Stimulated activated CD4-positive, alpha-beta T cell treated with anti-CD3 and anti-CD28 coated beads, Interleukin-4, amount 100 ng/mL, for 4 hours (primary cell): ENCODE results near the gene MAPKAP1.
A peak's percentile ranks its signal among the peaks of the same experiment; 100 is the strongest.

Source experiments
- DNase-seq, 2 experiments: peaks; one replicate each; pipeline ENCODE4 v3.0.0-alpha.2; 2020

The MAPKAP1 gene

GRCh38 chr9:125674981-125675973 is 31.7 kb downstream of the MAPKAP1 start:
- DNase-seq: no peak

DNA sequence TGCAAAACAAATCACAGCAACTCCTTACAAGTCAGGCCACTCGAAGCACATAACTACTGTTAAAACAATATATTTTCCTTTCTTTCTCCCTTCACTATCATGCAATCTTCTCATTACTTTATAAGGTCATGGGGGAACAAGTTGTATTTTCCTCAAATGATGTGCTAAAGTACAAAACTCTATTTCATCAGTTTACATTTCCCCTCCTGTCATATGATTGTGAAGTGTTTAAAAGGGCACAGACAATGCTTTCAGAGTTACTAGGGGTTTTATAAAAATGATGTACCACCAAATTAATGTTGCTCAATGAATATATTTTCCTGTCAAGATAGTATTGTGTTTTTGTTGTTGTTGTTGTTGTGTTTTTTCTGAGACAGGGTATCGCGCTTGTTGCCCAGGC is 34.1 kb downstream of the MAPKAP1 start:
- no peak for DNase-seq

GRCh38 chr9:125663127-125663526 is 43.9 kb downstream of the MAPKAP1 start:
- no peak for DNase-seq

DNA sequence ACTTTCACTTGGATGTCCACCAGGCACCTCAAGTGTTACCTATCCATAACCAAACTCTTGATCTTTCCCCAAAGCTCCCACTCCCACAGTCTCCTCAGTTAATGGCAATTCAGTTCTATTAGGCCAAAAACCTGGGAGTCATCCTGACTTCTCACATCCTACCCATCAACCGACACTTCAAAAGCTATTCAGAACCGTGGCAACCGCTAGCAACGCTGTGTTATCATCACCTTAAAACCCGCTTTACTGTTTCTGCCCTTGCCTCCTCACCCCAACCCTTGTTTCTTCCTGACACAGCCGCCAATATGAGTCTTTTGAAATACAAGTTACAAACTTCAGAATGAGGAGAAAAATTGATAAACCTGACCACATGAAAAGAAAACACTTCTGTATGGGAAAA is 46.5 kb downstream of the MAPKAP1 start:
- no peak for DNase-seq

GRCh38 chr9:125659954-125660353 is 47.1 kb downstream of the MAPKAP1 start:
- DNase-seq: no peak

DNA sequence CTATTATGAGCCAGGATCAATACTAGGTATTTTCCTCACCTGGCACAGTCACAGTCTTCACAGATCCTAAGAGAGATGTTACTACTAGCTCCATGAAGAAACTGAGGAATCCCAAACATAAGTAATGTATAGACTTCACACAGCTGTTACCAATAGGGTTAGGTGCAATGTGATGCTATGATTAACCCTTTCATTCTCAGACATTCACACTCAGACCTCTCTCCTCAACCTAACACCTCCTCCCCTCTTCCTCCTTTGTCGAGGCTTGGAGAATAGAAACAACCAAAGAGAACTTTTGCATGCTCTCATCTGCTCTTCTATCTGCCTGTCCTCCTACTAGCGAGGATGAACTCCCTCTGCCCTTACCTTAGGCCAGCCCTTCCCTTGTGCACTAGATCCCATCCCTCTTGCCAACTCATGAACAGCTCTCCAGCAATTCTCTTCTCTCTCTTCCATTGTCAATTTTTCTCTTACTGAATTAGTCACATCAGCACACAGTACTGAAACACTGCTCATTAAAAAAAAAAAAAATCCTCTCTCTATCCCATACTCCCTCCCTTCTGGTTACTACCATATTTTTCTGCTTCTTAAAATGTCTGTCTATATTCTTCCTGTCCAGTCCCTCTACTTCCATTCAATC is 47.7 kb downstream of the MAPKAP1 start:
- no peak for DNase-seq

GRCh38 chr9:125656560-125656959 is 50.4 kb downstream of the MAPKAP1 start:
- no peak for DNase-seq

GRCh38 chr9:125655691-125656410 is 51.2 kb downstream of the MAPKAP1 start:
- DNase-seq: no peak

- DNase-seq: no peak
These were observed 51.9 kb downstream of the MAPKAP1 start for GRCh38 chr9:125655066-125655633.

GRCh38 chr9:125654121-125654520 is 52.9 kb downstream of the MAPKAP1 start:
- no peak for DNase-seq

GRCh38 chr9:125653325-125653724 is 53.7 kb downstream of the MAPKAP1 start:
- no peak for DNase-seq

DNA sequence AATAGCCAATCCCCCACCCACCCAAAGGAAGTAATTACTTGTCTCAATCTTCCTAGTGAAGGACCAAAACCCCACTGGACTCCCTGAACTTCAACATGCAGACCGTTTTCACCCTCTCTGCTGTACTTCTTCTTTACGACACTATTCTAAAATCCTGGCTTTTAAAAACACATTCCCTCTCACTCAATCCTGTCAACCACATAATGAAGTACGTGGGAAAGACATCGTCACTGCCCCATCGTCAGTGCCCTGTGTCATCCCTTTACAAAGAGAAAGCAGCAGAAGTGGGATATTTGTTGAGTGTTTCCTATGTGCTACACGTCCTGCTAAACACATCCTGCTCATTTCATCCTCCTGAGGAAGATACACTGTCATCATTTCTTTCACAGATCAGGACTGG is 54.2 kb downstream of the MAPKAP1 start:
- DNase-seq: no peak

DNA sequence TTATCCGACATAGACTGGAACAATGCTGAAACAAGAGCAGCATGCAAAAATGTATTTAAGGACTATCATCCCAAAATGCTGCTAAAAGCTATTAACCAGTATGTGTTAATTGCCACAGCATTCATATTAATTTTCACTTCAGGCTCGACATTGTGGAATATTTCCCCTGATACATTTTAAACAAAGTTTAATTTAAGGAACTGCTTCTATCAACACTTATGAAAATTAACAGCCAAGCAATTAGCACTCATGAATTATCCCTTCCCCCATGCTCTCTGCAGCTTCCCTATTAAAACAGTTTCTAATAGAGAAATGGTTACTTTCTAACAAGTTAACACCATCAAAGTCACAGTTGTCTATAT is 54.8 kb downstream of the MAPKAP1 start:
- DNase-seq: no peak

- DNase-seq: no peak
These were observed 55.3 kb downstream of the MAPKAP1 start for GRCh38 chr9:125651576-125652232.

GRCh38 chr9:125650271-125650737 is 56.7 kb downstream of the MAPKAP1 start:
- peak in 1 of 2 experiments; percentile 9 for DNase-seq

DNA sequence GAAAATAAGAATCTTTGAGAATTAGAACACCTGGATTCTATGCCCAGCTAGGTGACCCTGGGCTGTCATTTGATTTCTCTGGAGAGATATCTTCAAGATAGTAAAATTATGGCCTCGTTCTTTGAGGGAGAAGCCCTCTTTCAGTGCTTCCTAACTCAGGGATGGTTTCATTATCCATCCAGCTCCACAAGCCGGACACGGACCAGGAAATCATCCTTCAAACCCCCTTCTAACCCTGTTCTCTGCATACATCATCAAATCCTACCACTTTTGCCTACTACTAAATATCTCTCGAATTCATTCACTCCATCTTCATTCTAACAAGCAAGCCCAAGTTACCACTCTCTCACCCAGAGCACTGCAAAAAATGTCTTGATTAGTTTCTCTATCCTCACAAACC is 57.2 kb downstream of the MAPKAP1 start:
- DNase-seq: no peak

DNA sequence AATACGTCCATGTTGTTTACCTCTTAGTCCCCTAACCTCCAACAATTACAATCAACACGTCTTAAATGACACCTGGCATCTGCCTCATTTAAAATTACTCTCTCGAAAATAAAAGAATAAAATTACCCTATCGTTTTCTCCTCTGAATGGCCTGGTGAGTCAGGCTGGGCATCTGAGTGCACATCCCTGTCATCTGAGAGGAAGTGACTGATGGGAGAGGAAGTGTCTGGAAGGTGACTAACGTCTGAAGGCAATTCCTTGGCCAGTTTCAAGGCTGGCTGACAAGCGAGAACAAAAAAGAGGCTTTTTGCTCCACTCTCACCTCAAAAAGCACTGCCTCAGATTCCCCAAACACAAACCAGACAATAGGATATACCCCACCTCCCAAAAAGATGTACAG is 57.7 kb downstream of the MAPKAP1 start:
- DNase-seq: peak in 1 of 2 experiments; percentile 34

DNA sequence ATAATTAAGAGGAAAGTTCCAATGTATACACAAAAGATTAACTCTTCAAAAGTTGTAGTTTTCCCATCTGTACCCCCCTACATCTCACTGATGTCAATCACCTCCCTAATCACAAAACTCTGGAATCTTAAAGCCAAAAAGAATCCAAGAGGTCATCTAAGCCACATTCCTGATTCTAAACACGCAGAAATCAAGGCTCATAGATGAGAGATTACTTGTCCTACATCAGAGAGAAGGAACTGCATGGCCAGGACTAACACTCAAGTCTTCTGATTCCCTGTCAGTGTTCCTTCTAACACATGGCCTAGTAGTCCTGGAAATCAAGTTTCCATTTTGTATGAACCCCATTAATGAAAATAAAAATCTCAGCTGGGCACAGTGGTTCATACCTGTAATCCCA is 58.7 kb downstream of the MAPKAP1 start:
- DNase-seq: no peak

DNA sequence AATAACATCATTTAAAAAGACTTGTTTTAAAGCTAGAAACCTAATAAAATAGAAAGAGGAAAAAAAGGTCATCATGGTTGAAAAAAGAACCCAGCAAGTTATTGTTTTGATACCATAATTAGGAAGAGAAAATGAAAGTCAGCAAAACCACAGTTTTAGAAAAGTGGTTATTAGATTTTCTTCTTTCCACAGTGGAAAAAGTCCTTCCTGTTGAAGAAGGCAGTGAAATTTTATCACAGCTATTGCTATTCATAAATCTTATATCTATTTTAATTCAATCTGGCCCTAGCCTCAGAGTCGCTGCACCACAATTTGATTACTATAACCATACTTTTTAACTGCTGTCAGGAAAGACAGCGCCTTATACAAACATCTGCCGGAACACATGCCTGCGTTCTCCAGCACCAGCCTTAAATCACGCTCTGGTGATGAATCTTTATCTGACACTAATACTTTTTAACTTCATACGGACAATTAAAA is 60.3 kb downstream of the MAPKAP1 start:
- no peak for DNase-seq

DNA sequence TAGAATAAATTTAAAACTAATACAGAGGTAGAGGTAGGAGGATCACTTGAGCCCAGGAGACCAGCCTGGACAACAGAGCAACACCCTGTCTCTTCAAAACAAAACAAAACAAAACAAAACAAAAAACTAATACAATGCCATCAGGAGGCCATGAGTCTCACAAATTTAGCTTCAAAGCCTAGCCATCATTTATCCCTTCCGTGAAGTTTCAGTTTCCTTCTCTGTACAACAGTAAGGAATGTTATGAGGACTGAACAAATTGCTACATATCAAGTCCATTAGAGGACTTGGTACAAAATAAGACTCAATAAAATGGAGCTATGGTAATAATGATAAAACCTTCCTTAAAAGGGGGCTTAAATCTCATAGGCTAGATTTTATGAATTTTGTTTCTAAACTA is 60.8 kb downstream of the MAPKAP1 start:
- DNase-seq: no peak

GRCh38 chr9:125644819-125645507 is 62.0 kb downstream of the MAPKAP1 start:
- DNase-seq: no peak

DNA sequence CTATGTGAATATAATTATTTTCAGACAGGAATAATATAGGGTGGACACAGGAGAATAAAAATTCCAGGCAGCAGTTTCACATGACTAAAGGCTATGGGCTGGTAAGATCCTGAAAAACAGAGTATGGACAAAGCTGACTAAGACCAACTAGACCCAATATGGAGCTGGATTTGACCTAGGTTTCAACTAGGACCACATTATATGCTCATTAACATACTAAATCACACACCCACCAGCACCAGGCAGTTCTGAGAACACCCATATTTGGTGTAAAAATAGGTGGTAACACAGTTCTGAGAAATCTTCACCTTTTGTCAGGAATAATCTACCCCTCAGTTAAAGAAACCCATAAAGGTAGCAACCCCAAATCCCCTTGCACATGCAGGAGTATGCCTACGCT is 64.7 kb downstream of the MAPKAP1 start:
- no peak for DNase-seq
